T-helper 2 cell (primary cell): ENCODE data around the gene TBCCD1.
A peak's percentile ranks its signal among the peaks of the same experiment; 100 is the strongest.
"Not testable (repeated sequence)": the region's sequence is repeated elsewhere in the genome, so short reads cannot be mapped to it uniquely, and the experiment has no call there.

Experiments used
- DNase-seq, 5 experiments: peaks; one replicate each; pipeline versions ENCODE4 v3.0.0 to v3.0.0-alpha.2; 2012 to 2022

TBCCD1 gene

GRCh38 chr3:186594591-186595113 is 27.5 kb upstream of the TBCCD1 start:
- DNase-seq = no peak

GRCh38 chr3:186593862-186594261 is 26.7 kb upstream of the TBCCD1 start:
- no peak for DNase-seq

DNA sequence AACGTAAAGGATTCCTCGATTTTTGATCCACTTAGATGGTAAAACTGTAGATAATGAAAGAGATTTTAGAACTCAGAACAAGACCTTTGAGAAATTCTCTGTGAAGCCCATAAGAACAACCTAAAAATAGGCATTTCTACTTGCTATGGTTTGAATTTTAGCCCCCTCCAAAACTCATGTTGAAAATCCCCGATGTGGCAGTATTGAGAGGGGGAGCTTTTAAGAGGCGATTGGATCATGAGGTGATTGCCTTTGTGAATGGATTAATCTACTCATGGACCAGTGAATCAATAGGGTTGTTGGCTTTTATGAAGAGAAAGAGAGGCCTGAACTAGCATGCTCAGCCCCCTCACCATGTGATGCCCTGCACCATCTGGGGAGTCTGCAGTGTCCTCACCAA is 25.5 kb upstream of the TBCCD1 start:
- DNase-seq = no peak

DNA sequence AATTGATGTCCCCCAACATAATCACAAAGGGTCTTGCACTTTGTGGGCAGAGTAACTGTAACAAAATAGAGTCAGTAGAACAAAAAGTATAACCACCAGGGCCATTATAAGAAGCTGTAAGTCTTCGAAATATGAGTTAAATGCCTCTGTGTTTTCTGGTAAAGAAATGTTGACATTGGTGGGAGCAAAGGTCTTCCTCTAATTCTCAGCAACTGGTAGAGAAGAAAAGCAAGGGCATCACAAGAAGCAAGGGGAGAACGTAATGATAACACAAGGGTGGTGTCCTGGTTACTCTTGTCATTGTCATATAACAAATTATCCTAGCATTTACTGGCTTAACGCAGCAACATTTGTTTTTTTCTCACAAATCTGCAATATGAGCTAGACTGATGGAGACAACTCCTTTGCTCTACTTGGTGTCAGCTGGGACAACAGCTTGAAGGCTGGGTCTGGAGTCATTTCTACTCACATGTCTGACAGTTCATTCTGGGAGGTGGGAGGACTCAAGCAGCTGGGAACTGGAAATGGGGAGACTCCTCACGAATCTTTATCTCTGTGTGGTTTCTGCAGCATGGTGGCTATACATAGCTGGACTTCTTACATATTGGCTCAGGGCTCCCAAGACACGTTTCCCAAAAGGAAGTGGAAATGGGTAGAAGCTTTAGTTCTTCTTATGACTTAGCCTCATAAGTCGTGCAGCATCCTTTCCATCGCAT is 23.6 kb upstream of the TBCCD1 start:
- no peak for DNase-seq

GRCh38 chr3:186589856-186590579 is 22.9 kb upstream of the TBCCD1 start:
- DNase-seq = peak in 2 of 5 experiments; percentile 14 to 73

- DNase-seq = no peak
These were observed 22.0 kb upstream of the TBCCD1 start for GRCh38 chr3:186589121-186589520.

GRCh38 chr3:186588632-186589031 is 21.5 kb upstream of the TBCCD1 start:
- DNase-seq = no peak

GRCh38 chr3:186587183-186587582 is 20.0 kb upstream of the TBCCD1 start:
- DNase-seq = no peak

DNA sequence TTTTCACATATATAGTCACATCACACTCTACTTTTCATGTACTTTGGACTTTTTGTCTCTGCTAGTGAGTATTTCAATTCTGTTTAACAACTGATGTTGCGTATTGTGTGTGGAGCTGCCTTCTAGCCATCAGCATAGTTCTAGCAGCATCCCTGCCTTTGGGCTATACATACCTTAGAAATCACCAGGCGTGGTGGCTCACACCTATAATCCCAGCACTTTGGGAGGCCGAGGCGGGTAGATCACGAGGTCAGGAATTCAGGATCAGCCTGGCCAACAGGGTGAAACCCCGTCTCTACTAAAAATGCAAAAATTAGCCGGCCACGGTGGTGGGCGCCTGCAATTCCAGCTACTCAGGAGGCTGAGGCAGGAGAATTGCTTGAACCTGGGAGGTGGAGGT is 19.1 kb upstream of the TBCCD1 start:
- not testable (repeated sequence) for DNase-seq

DNA sequence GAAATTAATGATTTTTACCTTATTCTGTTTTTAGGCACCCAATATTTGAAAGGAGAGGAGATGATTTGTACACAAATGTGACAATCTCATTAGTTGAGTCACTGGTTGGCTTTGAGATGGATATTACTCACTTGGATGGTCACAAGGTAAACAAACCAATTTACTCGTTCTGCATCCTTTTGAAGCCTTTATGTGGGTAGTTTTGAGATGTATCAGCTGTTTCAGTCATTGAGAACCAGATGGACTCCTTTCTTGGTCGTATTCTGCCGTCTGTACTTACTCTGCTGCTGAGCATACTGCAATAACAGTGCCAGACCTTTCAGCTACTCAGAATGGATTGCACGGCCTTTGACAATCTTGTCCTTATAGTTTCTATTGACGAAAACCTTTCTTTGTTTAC is 16.7 kb upstream of the TBCCD1 start:
- no peak for DNase-seq

DNA sequence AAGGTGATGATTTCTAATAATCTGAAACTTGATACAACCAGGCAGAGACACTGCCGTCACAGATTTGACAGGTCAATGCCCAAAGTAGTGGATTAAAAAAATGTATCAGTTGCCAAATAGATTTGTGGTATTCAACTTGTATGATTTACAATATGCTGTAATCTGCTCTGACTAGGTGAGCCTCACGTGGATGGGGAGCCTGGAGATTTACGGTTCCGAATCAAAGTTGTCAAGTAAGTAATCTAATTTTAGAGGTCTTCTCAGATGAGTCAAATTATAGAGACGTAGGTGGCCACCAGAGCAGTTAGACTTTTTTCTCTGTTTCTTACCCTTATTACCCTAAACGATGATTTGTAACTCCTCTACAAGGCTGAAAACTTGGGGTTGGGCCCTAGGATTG is 15.4 kb upstream of the TBCCD1 start:
- DNase-seq = no peak

- DNase-seq = no peak
These were observed 13.6 kb upstream of the TBCCD1 start for GRCh38 chr3:186580785-186581184.

DNA sequence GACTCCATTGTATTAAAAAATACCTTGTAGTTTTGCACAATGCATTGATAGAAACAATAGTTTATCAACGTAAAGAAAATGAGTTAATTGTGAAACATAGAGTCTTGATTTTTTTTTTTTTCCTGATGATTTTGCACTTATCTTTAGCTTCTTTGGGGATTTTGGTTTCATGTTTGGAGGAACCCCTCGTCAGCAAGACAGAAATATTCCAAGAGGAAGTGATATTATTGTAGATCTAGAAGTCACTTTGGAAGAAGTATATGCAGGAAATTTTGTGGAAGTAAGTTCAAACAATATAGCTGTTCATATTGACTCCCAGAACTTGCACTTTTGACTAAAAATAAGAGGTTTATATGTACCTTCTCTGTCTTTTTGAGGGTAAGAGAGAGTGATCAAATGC is 10.4 kb upstream of the TBCCD1 start:
- no peak for DNase-seq

- DNase-seq = no peak
These were observed 4.5 kb upstream of the TBCCD1 start for GRCh38 chr3:186571644-186572013.

DNA sequence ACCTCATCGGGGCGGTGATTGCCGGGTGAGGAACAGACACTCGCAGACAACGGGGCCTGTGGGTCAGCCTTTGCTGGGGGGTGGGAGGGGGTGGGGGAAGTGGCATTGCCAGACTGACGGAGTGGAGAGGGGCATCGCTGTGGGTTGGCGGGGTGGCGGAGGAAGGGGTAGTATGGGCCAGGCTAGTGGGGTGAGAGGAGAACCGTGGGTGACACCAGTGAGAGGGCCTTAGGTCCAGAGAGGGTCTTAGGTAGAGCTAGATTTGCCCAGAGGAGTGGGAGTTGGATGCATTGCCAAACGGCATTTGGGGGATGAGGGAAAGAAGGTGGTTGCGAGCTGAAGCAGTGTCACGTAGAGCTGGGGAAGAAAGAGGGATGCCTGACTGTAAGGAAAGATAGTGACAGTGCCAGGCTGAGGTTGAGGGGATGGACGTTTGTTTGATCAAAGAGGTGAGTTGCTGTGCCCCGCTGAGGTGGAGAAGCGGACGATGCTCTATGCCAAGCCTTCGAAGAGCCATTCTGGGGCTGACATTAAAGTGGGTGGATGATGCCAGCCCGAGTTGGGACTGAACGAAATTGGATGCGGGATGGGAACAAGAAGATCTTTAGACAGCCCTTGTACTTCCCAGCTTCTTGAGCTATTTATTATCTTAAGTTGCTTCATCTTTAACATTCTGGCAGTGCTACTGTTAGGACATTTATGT is 4.0 kb upstream of the TBCCD1 start:
- no peak for DNase-seq

GRCh38 chr3:186570096-186570940 is 3.2 kb upstream of the TBCCD1 start, which contains the start of gene DNAJB11:
Gene DNAJB11 (plus strand): TSS chr3:186570720. CDS start chr3:186570898, 178 bp downstream.
- DNase-seq = peak; percentile 93 to 100 (median 98)

- DNase-seq = no peak
These were observed 2.6 kb upstream of the TBCCD1 start for GRCh38 chr3:186569779-186570095.

DNA sequence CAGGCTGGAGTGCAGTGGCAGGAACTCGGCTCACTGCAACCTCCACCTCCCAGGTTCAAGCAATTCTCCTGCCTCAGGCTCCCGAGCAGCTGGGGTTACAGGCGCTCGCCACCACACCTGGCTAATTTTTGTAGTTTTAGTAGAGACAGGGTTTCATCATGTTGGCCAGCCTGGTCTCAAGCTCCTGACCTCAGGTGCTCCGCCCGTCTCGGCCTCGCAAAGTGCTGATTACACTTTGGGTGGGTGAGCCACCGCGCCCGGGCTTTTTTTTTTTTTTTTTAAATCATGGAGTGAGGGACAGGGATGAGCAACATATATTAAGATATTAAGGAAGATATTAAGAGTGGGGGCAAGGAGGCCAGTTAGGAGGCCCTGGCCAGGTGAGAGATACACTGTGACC is 2.2 kb upstream of the TBCCD1 start:
- DNase-seq = not testable (repeated sequence)

DNA sequence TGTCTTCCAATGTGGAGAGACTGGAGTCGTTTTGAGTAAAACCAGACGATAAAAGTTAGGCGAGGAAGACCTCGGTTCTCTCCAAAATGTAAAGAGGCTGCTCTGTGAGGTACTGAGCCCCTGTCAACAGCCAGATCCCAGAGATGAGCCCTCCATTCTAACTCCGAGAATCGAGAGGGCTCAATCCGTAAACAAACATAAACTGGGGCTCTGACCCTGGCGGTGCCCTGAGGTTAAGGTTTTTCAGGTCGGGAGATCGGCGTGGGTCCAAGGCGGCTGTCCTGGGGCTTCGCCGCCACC is 417 bp downstream of the TBCCD1 start:
- no peak for DNase-seq

GRCh38 chr3:186564586-186564985 is 2.6 kb downstream of the TBCCD1 start:
- no peak for DNase-seq

DNA sequence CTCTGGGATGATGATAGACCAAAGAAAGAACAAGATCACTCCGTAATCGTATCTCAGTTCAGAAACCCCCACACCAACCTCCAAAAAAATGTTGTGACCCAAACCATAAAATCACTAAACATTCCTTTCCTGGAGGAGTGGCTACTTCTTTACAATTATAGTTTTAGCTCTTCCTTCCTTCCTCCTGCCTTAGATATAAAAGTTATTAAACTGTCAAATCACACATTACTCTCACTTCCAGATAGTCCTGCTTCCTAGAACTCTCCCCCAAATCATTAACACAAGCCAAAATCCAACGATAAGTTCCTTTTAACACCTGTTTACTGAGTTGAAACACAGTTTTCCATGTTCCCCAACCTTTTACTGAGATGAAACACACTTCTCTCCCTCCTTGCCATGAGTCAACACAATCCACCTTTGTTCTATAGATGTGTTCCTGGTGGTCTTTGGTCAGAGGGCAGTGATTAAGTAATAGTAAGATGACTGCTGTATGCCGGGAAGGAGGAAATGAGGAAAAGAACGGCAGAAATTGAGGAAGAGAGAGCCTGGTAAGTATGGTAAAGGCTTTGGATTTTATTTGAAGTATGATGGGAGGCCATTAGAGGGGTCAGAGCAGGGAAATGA is 14.6 kb downstream of the TBCCD1 start:
- DNase-seq = no peak

DNA sequence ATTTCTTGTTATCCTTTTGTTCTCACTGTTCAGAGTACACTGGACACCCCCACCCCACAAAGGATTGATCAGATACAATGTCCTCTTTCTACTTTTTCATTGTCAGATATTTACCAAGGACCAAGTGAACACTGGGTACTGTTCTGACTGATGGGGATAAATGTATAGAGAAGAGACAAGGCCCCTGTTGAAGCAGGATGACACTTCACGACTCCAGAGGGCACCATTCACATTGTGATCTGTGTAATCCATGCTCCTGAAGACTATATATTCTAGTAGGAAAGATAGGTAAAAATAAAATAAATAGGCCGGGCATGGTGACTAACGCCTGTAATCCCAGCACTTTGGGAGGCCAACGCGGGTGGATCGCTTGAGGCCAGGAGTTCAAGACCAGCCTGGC is 15.8 kb downstream of the TBCCD1 start:
- no peak for DNase-seq
